DOHH2 (cell line): ENCODE measurements around the gene EPHA4.

Source experiments
- H3F3A ChIP-seq: fragments of 200-600 bp; sonication (generic), shearing (Covaris generic); 2 replicates; pipeline ENCODE4 v1.6.0; 2016; ENCODE audit warnings: antibody characterized with exemption, mild to moderate bottlenecking; ENCODE audit not compliant: control insufficient read depth, insufficient read depth
- H3K27ac ChIP-seq: fragments of 200-600 bp; sonication (generic); 2 replicates; pipeline ENCODE4 v1.5.1; 2014; ENCODE audit warnings: low read depth, mild to moderate bottlenecking, low read length, moderate library complexity
- H3K27me3 ChIP-seq: fragments of 200-600 bp; sonication (generic); 2 replicates; pipeline ENCODE4 v1.6.1; 2014; ENCODE audit warnings: mild to moderate bottlenecking, low read length, mixed read lengths; ENCODE audit not compliant: control insufficient read depth
- H3K36me3 ChIP-seq: fragments of 200-600 bp; sonication (generic); 2 replicates; pipeline ENCODE4 v1.6.1; 2014; ENCODE audit warnings: mild to moderate bottlenecking, low read length, moderate library complexity, mixed read lengths; ENCODE audit not compliant: control insufficient read depth
- H3K4me1 ChIP-seq: fragments of 200-600 bp; sonication (generic); 2 replicates; pipeline ENCODE4 v1.6.1; 2014; ENCODE audit warnings: mild to moderate bottlenecking, low read length, mixed read lengths; ENCODE audit not compliant: control insufficient read depth
- H3K4me2 ChIP-seq: fragments of 200-600 bp; sonication (generic); 2 replicates; pipeline ENCODE4 v1.6.0; 2014; ENCODE audit warnings: mild to moderate bottlenecking, low read length, moderate library complexity
- H3K4me3 ChIP-seq: fragments of 200-600 bp; sonication (generic); 2 replicates; pipeline ENCODE4 v1.5.1; 2014; ENCODE audit warnings: mild to moderate bottlenecking, low read length, mixed read lengths
- H3K79me2 ChIP-seq: fragments of 200-600 bp; sonication (generic); 2 replicates; pipeline ENCODE4 v1.6.1; 2014; ENCODE audit warnings: mild to moderate bottlenecking, low read length, mixed read lengths; ENCODE audit not compliant: control insufficient read depth
- H3K9me2 ChIP-seq: fragments of 200-600 bp; sonication (generic); replicated peaks from 2 replicates; pipeline ENCODE4 v1.6.1; 2014; ENCODE audit warnings: mild to moderate bottlenecking, low read length, mixed read lengths; ENCODE audit not compliant: control insufficient read depth
- H3K9me3 ChIP-seq: fragments of 200-600 bp; sonication (generic); 2 replicates; pipeline ENCODE4 v1.6.1; 2014; ENCODE audit warnings: antibody characterized with exemption, low read length, mixed read lengths; ENCODE audit not compliant: control insufficient read depth, insufficient read depth
- H4K20me1 ChIP-seq: fragments of 200-600 bp; sonication (generic); 2 replicates; pipeline ENCODE4 v1.6.0; 2014; ENCODE audit warnings: low read depth, mild to moderate bottlenecking, antibody characterized with exemption, low read length, moderate library complexity; ENCODE audit not compliant: control insufficient read depth, insufficient read depth
- EZH2phosphoT487 ChIP-seq: fragments of 200-600 bp; sonication (generic); IDR thresholded peaks from 2 replicates; pipeline ENCODE4 v1.6.1; 2017; ENCODE audit warnings: borderline replicate concordance, mild to moderate bottlenecking, antibody characterized with exemption, low read length, moderate library complexity, mixed read lengths
- TF ChIP-seq, protein P1 (sequence below): fragments of 200-600 bp; sonication (generic); IDR thresholded peaks from one replicate; pipeline ENCODE4 v1.5.1; 2014; ENCODE audit warnings: antibody characterized with exemption, mild to moderate bottlenecking, low read depth, low read length; ENCODE audit not compliant: poor library complexity, severe bottlenecking

The EPHA4 gene

DNA sequence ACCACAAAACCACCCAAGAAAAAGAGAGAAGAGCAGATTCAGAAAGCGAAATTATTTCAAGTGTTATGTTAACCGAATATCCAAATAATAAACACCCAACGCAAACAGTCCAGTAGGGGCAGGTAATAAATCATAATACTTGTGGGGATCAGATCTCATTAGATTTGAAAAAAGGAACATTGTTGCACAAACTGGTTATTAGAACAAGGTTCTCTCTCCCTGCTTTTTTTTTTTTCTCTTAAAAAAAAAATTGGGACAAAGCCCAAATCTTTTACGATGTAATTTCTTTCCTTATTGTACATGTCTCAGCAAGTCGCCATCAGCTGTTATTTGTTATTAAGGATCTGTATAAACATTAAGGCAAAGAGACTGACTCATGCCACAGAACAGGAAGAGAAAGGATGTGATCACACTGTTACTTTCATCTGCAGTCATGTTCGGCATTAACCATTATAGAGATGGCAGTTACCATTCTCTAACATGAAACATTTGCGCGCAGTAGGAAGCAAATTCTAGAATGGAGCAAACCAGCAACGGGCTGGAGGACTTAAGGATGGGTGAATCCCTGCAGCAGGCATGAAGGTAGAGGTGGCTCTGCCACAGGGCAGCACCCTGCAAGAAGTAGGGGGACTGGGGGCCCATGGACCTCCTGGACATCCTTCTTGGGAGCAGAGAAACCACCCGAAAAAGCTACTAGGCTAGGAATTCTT lies 42.0 kb downstream of the EPHA4 start:
- Histone ChIP-seq H4K20me1 (no peaks in the 10 kb centered on the region), H3K4me1 (no peaks in the 10 kb centered on the region), H3K27ac (no peak overlapping the region), H3K9me3 (no peaks in the 10 kb centered on the region), H3K36me3 (no peaks in the 10 kb centered on the region), H3K27me3 (no peaks in the 10 kb centered on the region), H3K4me3 (no peak overlapping the region), H3K4me2 (no peak overlapping the region), H3K79me2 (no peaks in the 10 kb centered on the region), H3F3A (no peaks in the 10 kb centered on the region), H3K9me2 (no peaks in the 10 kb centered on the region)
- no peak for TF ChIP-seq EZH2phosphoT487

GRCh38 chr2:221529177-221529942 lies 42.7 kb downstream of the EPHA4 start:
- no peak overlapping the region for H3K27ac ChIP-seq
- H3K79me2 ChIP-seq, result no peaks in the 10 kb centered on the region
- no peak overlapping the region for H3K4me3 ChIP-seq
- no peaks in the 10 kb centered on the region for H3K9me2 ChIP-seq
- H3K9me3 ChIP-seq, result no peaks in the 10 kb centered on the region
- no peaks in the 10 kb centered on the region for H3F3A ChIP-seq
- no peaks in the 10 kb centered on the region for H4K20me1 ChIP-seq
- no peak for TF ChIP-seq EZH2phosphoT487
- TF ChIP-seq, protein P1, sequence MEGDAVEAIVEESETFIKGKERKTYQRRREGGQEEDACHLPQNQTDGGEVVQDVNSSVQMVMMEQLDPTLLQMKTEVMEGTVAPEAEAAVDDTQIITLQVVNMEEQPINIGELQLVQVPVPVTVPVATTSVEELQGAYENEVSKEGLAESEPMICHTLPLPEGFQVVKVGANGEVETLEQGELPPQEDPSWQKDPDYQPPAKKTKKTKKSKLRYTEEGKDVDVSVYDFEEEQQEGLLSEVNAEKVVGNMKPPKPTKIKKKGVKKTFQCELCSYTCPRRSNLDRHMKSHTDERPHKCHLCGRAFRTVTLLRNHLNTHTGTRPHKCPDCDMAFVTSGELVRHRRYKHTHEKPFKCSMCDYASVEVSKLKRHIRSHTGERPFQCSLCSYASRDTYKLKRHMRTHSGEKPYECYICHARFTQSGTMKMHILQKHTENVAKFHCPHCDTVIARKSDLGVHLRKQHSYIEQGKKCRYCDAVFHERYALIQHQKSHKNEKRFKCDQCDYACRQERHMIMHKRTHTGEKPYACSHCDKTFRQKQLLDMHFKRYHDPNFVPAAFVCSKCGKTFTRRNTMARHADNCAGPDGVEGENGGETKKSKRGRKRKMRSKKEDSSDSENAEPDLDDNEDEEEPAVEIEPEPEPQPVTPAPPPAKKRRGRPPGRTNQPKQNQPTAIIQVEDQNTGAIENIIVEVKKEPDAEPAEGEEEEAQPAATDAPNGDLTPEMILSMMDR, result no peak
- no peaks in the 10 kb centered on the region for H3K27me3 ChIP-seq
- H3K4me2 ChIP-seq, result no peak overlapping the region
- H3K36me3 ChIP-seq, result no peaks in the 10 kb centered on the region
- no peaks in the 10 kb centered on the region for H3K4me1 ChIP-seq

- no peak overlapping the region for H3K4me3 ChIP-seq
- no peaks in the 10 kb centered on the region for H3F3A ChIP-seq
- H3K27ac ChIP-seq, result no peak overlapping the region
- no peaks in the 10 kb centered on the region for H4K20me1 ChIP-seq
- H3K36me3 ChIP-seq, result no peaks in the 10 kb centered on the region
- no peak overlapping the region for H3K4me2 ChIP-seq
- no peaks in the 10 kb centered on the region for H3K27me3 ChIP-seq
- H3K9me3 ChIP-seq, result no peaks in the 10 kb centered on the region
- no peaks in the 10 kb centered on the region for H3K79me2 ChIP-seq
- TF ChIP-seq, protein P1, result no peak
- TF ChIP-seq EZH2phosphoT487, result no peak
- H3K9me2 ChIP-seq, result no peaks in the 10 kb centered on the region
- no peaks in the 10 kb centered on the region for H3K4me1 ChIP-seq
Observed at GRCh38 chr2:221527776-221528309, 44.3 kb downstream of the EPHA4 start.

GRCh38 chr2:221524158-221524557 lies 47.9 kb downstream of the EPHA4 start:
- H3K9me2 ChIP-seq, result no peaks in the 10 kb centered on the region
- H3F3A ChIP-seq, result no peaks in the 10 kb centered on the region
- no peaks in the 10 kb centered on the region for H3K79me2 ChIP-seq
- H3K4me3 ChIP-seq, result no peak overlapping the region
- H3K27ac ChIP-seq, result no peak overlapping the region
- no peaks in the 10 kb centered on the region for H4K20me1 ChIP-seq
- TF ChIP-seq EZH2phosphoT487, result no peak
- TF ChIP-seq, protein P1, result no peak
- H3K9me3 ChIP-seq, result no peaks in the 10 kb centered on the region
- no peak overlapping the region for H3K4me2 ChIP-seq
- H3K36me3 ChIP-seq, result no peaks in the 10 kb centered on the region
- peaks cover 9% of the 10 kb centered on the region for H3K4me1 ChIP-seq
- H3K27me3 ChIP-seq, result no peaks in the 10 kb centered on the region
